Activated T-cell treated with anti-CD3 and anti-CD28 coated beads, Interleukin-2, amount 50 U/mL, for 72 hours (primary cell): ENCODE results near the gene TIMD4. TPM values are rescaled to one million over a fixed set of nuclear protein-coding genes. Genes with fewer than 3 reads are reported as not detected.

Experiments
- ATAC-seq, 2 donors: fragments of 150-1000 bp; cut with Tn5 transposase; replicated peaks in 1 of 2; 2 replicates each; pipeline ENCODE4 v1.10.0; 2021; ENCODE audit warnings: moderate library complexity in 2 of 2, mild to moderate bottlenecking in 1 of 2
- DNase-seq, 2 donors: peaks; one replicate each; pipeline ENCODE4 v3.0.0; 2021 to 2022; ENCODE audit warnings: mixed read lengths in 1 of 2
- H3K27ac Mint-ChIP-seq: one replicate; pipeline ENCODE4 v1.8.0; 2022; ENCODE audit warnings: mild to moderate bottlenecking, moderate library complexity, mixed read lengths
- H3K27me3 Mint-ChIP-seq: one replicate; pipeline ENCODE4 v1.8.0; 2022; ENCODE audit warnings: low read depth, mixed read lengths
- H3K36me3 Mint-ChIP-seq, 2 donors: one replicate each; pipeline ENCODE4 v1.8.0; 2022; ENCODE audit warnings: mixed read lengths in 2 of 2, mild to moderate bottlenecking in 1 of 2; ENCODE audit not compliant: insufficient read depth in 2 of 2
- H3K4me1 Mint-ChIP-seq: one replicate; pipeline ENCODE4 v1.8.0; 2022; ENCODE audit warnings: low read depth, mixed read lengths
- H3K4me3 Mint-ChIP-seq, 2 donors: one replicate each; pipeline ENCODE4 v1.8.0; 2022; ENCODE audit warnings: mild to moderate bottlenecking in 2 of 2, mixed read lengths in 2 of 2, moderate library complexity in 2 of 2
- H3K9me3 Mint-ChIP-seq, 2 donors: one replicate each; pipeline ENCODE4 v1.8.0; 2022; ENCODE audit warnings: mixed read lengths in 2 of 2
- total RNA-seq, 2 donors: library from RNA; stranded (reverse); gene quantifications; one replicate each; pipeline ENCODE4 v1.2.3, GENCODE V29; 2022

Gene TIMD4
- total RNA-seq, 2 donors from 2014 or later: 7.3 to 10.6 TPM

GRCh38 chr5:156918311-156918845 lies 44.6 kb downstream of the TIMD4 start:
- H3K27ac Mint-ChIP-seq: peak overlapping the region; percentile 68
- ATAC-seq: no peak
- no peaks in the 10 kb centered on the region for H3K27me3 Mint-ChIP-seq
- DNase-seq: no peak
- peaks cover 13 to 30% of the 10 kb centered on the region in 2 donors for H3K36me3 Mint-ChIP-seq
- no peaks in the 10 kb centered on the region for H3K9me3 Mint-ChIP-seq
- peak overlapping the region; percentile 29 to 69 for H3K4me3 Mint-ChIP-seq
- H3K4me1 Mint-ChIP-seq: peaks cover 77% of the 10 kb centered on the region

DNA sequence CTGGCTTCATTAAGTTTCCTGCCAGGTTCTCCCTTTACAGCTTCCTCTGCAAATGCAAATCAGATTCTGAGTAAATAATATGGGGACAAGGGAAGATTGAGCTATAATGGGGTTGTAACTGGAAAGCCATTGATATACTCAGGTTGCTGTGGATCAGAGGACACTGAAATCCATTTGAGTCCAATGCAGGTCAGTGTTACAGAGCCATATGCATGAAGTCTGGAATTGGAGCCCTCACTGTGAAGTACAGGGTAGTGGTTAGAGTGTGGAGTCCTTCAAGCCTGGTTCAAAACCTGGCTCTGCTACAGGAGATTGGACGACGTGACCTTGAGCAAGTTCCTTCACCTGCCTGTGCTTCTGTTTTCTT lies 48.7 kb downstream of the TIMD4 start:
- H3K4me3 Mint-ChIP-seq: peak overlapping the region; percentile 73 to 84
- H3K27ac Mint-ChIP-seq: peak overlapping the region; percentile 93
- no peak for DNase-seq
- ATAC-seq: no peak
- H3K9me3 Mint-ChIP-seq: peaks cover 2 to 3% of the 10 kb centered on the region in 2 donors
- peaks cover 16 to 32% of the 10 kb centered on the region in 2 donors for H3K36me3 Mint-ChIP-seq
- H3K27me3 Mint-ChIP-seq: no peaks in the 10 kb centered on the region
- peaks cover 67% of the 10 kb centered on the region for H3K4me1 Mint-ChIP-seq

GRCh38 chr5:156913719-156914370 lies 49.2 kb downstream of the TIMD4 start:
- Mint-ChIP-seq H3K9me3 (peaks cover 2 to 3% of the 10 kb centered on the region in 2 donors), H3K36me3 (peaks cover 15 to 27% of the 10 kb centered on the region in 2 donors), H3K27me3 (no peaks in the 10 kb centered on the region), H3K27ac (peak overlapping the region; percentile 93), H3K4me3 (peak overlapping the region; percentile 73 to 84), H3K4me1 (peaks cover 62% of the 10 kb centered on the region)
- DNase-seq (peak in 1 of 2 donors; percentile 32), ATAC-seq (peak; percentile 65 to 67)

GRCh38 chr5:156913355-156913718 lies 49.7 kb downstream of the TIMD4 start:
- peaks cover 2 to 3% of the 10 kb centered on the region in 2 donors for H3K9me3 Mint-ChIP-seq
- H3K36me3 Mint-ChIP-seq: peaks cover 13 to 23% of the 10 kb centered on the region in 2 donors
- H3K4me1 Mint-ChIP-seq: peaks cover 57% of the 10 kb centered on the region
- H3K27ac Mint-ChIP-seq: peak overlapping the region; percentile 58
- no peak for ATAC-seq
- no peaks in the 10 kb centered on the region for H3K27me3 Mint-ChIP-seq
- peak overlapping the region; percentile 60 to 84 for H3K4me3 Mint-ChIP-seq
- DNase-seq: no peak

DNA sequence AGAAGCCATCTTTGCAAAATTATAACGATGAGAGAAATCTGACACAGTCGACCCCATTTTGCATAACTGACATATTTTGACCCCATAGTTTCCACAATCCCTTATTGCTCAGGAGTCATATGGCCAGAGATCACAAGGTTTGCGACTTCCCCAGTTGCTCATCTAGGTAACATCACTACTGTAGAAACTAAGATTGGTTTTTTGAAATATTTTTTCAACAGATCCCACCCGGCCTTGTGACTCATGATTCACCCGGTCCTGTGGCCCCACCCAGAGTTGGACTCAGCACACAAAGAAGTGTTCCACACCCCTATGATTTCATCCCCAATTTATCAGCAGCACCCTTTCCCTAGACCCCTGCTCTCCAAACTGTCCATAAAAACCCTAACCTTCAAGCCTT lies 50.2 kb downstream of the TIMD4 start:
- Mint-ChIP-seq H3K4me3 (peak overlapping the region; percentile 60 to 84), H3K9me3 (peaks cover 2 to 3% of the 10 kb centered on the region in 2 donors), H3K4me1 (peaks cover 57% of the 10 kb centered on the region), H3K27ac (peak overlapping the region; percentile 58), H3K36me3 (peaks cover 11 to 19% of the 10 kb centered on the region in 2 donors), H3K27me3 (no peaks in the 10 kb centered on the region)
- peak in 1 of 2 donors; percentile 34 for DNase-seq
- ATAC-seq: peak; percentile 63 to 70

GRCh38 chr5:156909180-156909579 lies 53.8 kb downstream of the TIMD4 start:
- ATAC-seq (no peak), DNase-seq (no peak)
- Mint-ChIP-seq H3K4me1 (peaks cover 37% of the 10 kb centered on the region), H3K27me3 (no peaks in the 10 kb centered on the region), H3K9me3 (peaks cover 2 to 3% of the 10 kb centered on the region in 2 donors), H3K27ac (no peak overlapping the region), H3K4me3 (no peak overlapping the region), H3K36me3 (peaks cover 8% of the 10 kb centered on the region in 2 donors)

- ATAC-seq: no peak
- Mint-ChIP-seq H3K27ac (peak overlapping the region; percentile 30), H3K36me3 (peaks cover under 1 to 2% of the 10 kb centered on the region in 2 donors)
Observed at GRCh38 chr5:156907667-156908066, 55.4 kb downstream of the TIMD4 start.

GRCh38 chr5:156906807-156907206 lies 56.2 kb downstream of the TIMD4 start:
- Mint-ChIP-seq H3K36me3 (no peaks in the 10 kb centered on the region), H3K4me3 (no peak overlapping the region), H3K9me3 (no peaks in the 10 kb centered on the region), H3K4me1 (peaks cover 22% of the 10 kb centered on the region), H3K27ac (no peak overlapping the region), H3K27me3 (no peaks in the 10 kb centered on the region)
- DNase-seq: no peak
- ATAC-seq: no peak

More at GRCh38 chr5:156907667-156908066, 55.4 kb downstream of the TIMD4 start:
- Mint-ChIP-seq H3K27me3 (no peaks in the 10 kb centered on the region), H3K4me3 (no peak overlapping the region), H3K4me1 (peaks cover 25% of the 10 kb centered on the region), H3K9me3 (no peaks in the 10 kb centered on the region)
- DNase-seq: no peak

DNA sequence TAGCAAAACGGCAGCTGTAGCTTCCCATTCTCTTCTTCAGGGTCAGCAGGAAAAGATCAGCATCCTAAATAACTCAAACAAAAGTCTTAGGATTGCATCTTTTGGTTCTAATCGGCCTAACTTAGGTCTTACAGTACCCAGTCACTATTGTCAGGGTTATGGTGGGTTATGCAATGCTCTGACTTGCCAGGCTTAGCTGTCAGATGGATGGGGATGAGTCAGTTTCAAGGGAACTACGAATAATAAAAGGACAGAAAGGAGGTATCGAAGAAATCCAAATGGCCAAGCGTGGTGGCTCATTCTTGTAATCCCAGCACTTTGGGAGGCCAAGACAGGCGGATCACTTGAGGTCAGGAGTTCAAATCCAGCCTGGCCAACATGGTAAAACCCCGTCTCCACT lies 66.5 kb downstream of the TIMD4 start:
- DNase-seq (no peak), ATAC-seq (no peak)
- H3K4me1 Mint-ChIP-seq: peaks cover 24% of the 10 kb centered on the region
- H3K27me3 Mint-ChIP-seq: no peaks in the 10 kb centered on the region
- peaks cover 1 to 2% of the 10 kb centered on the region in 2 donors for H3K36me3 Mint-ChIP-seq
- no peak overlapping the region for H3K27ac Mint-ChIP-seq
- H3K4me3 Mint-ChIP-seq: no peak overlapping the region
- H3K9me3 Mint-ChIP-seq: peaks cover 0 to 2% of the 10 kb centered on the region in 2 donors

GRCh38 chr5:156893517-156893916 lies 69.5 kb downstream of the TIMD4 start:
- Mint-ChIP-seq H3K9me3 (no peaks in the 10 kb centered on the region), H3K27ac (peak overlapping the region; percentile 23)

DNA sequence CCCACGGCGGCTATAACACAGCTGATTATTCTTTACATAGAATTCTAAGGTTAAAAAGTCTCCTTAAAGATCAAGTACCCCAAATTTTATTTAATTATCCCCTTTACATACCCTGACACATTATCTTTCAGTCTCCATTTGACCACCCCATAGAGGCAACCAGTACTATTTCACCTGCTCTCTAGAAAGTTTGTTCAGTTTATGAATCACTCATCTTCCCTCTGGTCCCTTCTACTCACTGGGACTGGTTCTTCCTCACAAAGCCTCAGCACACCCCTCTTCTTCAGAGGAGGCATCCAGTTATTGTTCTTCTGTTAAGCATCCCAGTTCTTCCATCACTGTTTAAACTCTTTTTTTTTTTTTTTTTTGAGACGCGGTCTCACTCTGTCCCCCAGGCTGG lies 70.2 kb downstream of the TIMD4 start:
- H3K4me1 Mint-ChIP-seq: peaks cover 47% of the 10 kb centered on the region
- peak overlapping the region; percentile 23 for H3K27ac Mint-ChIP-seq
- peak overlapping the region; percentile 2 to 59 for H3K4me3 Mint-ChIP-seq
- H3K9me3 Mint-ChIP-seq: no peaks in the 10 kb centered on the region
- peak; percentile 64 to 75 for ATAC-seq
- H3K27me3 Mint-ChIP-seq: no peaks in the 10 kb centered on the region
- no peaks in the 10 kb centered on the region for H3K36me3 Mint-ChIP-seq
- no peak for DNase-seq

More at GRCh38 chr5:156893517-156893916, 69.5 kb downstream of the TIMD4 start:
- Mint-ChIP-seq H3K4me3 (peak overlapping the region; percentile 2 to 59), H3K27me3 (no peaks in the 10 kb centered on the region), H3K36me3 (no peaks in the 10 kb centered on the region), H3K4me1 (peaks cover 47% of the 10 kb centered on the region)
- ATAC-seq (peak; percentile 52 to 54), DNase-seq (no peak)

DNA sequence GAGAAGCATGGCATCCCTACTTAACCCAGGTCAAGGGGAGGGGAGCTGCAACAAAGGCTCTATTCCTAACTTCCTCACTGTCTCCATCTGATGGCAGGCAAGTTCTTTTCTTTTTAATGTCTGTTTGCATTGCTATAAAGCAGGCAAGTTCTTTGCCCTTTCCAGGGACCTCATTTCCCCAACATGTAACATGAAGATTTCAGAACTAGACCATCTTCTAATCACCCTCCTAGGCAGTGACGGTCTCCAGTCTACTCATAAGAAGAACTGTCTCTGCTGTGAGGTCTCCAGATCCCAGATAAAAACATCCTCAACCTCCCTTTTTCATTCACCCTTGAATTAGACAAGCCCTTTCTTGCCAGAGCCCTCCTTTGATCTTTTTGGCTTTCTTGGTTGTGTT lies 70.8 kb downstream of the TIMD4 start:
- Mint-ChIP-seq H3K27ac (peak overlapping the region; percentile 45), H3K27me3 (no peaks in the 10 kb centered on the region), H3K4me1 (peaks cover 47% of the 10 kb centered on the region), H3K9me3 (no peaks in the 10 kb centered on the region), H3K4me3 (peak overlapping the region in 1 of 2 donors; percentile 6), H3K36me3 (no peaks in the 10 kb centered on the region)
- DNase-seq (no peak), ATAC-seq (peak; percentile 30 to 63)

DNA sequence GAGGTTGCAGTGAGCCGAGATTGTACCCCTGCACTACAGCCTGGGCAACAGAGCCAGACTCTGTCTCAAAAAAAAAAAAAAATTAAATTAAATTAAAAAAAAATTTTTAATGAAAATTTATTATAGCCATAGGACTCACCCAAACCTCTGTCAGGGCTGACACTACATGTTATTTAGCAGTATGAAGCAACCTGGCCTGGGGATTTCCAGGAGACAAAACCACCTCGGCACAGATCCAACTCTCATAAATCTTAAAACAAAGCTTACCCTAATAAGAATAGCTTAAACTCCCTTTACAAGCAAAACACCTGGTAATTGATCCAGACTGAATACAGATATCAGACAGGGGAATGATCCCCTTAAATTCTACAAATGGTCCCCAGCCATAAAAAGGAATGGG lies 74.5 kb downstream of the TIMD4 start:
- Mint-ChIP-seq H3K36me3 (no peaks in the 10 kb centered on the region), H3K4me3 (no peak overlapping the region), H3K27me3 (no peaks in the 10 kb centered on the region), H3K4me1 (peaks cover 48% of the 10 kb centered on the region), H3K9me3 (no peaks in the 10 kb centered on the region), H3K27ac (no peak overlapping the region)
- DNase-seq: no peak
- ATAC-seq: no peak
